ENCODE measurements around the gene LRRC15.

- TF ChIP-seq CTCF (conservative IDR thresholded peaks at IDR 0.05; ENCODE audit: low read length) = peak; percentile 89
- TF ChIP-seq EZH2phosphoT487 (IDR thresholded peaks at IDR 0.05; ENCODE audit: borderline replicate concordance, low read depth, low read length) = no peak
Measured at GRCh38 chr3:194315088-194315964, 54.2 kb downstream of the LRRC15 start.
